NCI-H146 treated with DMSO at 0.1 percent for 48 hours (cell line): ENCODE measurements around the gene APOA4.

Experiments
- DNase-seq: peaks from one replicate; lab custom pipeline; 2025; ENCODE audit not compliant: unreplicated experiment; lab: John Stamatoyannopoulos, UW

APOA4 gene

GRCh38 chr11:116782728-116783127, 40.4 kb downstream of the APOA4 start:
- DNase-seq = no peak

DNA sequence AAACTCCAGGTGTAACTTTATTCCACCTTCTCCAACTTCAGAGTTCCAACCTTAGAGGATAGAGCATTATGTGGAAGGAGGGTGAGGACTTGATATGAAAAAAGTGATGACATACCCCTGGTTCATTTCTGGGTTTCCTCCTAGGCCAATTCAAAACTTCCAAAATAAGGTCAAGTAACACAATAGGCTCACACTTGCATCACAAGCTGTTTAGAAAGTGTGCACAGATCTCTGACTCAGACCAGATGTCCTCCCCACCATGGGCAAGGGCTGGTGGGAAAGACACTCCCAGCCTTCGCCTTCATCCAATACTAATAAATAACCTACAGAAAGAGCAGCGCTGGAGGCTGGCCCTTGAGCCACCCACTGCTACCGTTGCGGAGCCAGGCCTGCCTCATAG, 44.5 kb downstream of the APOA4 start:
- no peak for DNase-seq

DNA sequence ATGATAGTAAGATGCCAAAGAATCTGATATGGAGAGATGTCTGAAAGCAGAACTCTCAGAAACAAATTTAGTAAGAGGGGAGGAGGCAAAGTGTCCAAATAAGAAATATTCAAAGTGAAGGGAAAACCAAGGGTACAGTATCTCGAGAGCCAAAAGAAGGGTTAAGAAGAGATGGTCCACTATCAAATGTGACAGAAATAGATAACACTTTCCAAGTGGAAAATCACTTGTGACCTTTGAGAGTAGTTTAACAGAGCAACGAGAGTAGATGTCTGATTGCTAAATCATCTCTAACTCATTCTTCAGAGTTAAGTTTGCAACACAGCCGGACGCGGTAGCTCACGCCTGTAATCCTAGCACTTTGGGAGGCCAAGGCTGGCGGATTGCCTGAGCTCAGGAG, 46.0 kb downstream of the APOA4 start:
- DNase-seq = no peak

- no peak for DNase-seq
Observed at GRCh38 chr11:116776522-116776984, 46.6 kb downstream of the APOA4 start.

GRCh38 chr11:116775975-116776374, 47.1 kb downstream of the APOA4 start:
- DNase-seq = no peak

- no peak for DNase-seq
Observed at GRCh38 chr11:116774661-116775060, 48.4 kb downstream of the APOA4 start.

- DNase-seq = peak; percentile 69
Observed at GRCh38 chr11:116773203-116774097, 49.7 kb downstream of the APOA4 start.

- peak; percentile 71 for DNase-seq
Observed at GRCh38 chr11:116772443-116773202, 50.5 kb downstream of the APOA4 start, which contains the start of gene BUD13. TSS of gene BUD13 (minus strand) at chr11:116772987. CDS start at chr11:116772964, 23 bp downstream.

DNA sequence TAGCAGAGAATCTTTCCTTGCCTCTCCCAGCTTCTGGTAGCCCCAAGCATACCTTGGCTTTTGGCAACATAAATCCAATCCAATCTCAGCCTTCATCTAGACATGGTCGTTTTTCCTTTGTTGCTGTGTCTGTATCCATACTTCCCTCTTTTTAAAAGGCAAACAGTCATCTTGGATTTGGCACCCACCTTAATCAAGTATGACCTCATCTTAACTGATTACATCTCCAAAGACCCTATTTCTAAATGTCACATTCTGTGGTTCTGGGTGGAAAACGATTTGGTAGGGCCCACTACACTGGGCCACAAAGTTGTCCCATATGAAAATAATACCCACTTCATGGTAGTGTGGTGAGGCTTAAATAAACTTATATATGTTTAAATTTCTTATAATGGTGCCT, 51.2 kb downstream of the APOA4 start:
- DNase-seq = no peak
